AML-193 (cell line): Measurements from ENCODE around the gene ANAPC2.

Experiments used
- DNase-seq, 2 experiments: peaks; one replicate each; lab custom pipeline; 2025; lab: John Stamatoyannopoulos, UW

The ANAPC2 gene

DNA sequence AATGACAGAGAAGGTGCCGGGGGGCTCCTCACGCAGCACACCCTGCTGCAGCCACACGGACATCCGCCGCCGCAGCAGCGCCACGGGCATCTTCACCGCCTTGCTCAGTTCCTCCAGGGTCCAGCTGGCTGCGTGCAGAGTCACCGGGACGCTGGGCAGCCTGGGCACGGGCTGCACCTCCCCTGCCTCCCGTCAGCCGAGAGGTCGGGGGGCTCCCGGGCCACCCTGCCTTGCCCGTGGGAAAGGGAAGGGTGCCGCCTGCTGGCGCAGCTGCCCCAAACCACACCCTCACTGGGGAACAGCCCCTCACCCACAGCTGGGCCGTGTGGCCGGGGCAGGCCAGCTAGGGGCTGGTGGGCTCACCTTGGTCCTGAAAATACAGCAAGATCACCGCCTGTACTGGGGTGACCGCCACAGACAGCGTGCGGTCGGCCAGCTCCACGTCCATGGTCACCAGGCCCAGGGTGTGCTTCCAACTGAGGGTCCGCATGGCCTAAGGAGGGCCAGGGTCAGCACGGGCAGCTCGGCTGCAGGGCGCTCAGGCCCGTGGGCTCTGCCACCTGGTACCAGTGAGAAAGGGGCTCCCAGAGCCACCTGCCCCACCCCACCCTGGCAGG lies 12.9 kb downstream of the ANAPC2 start:
- no peak for DNase-seq

GRCh38 chr9:137174722-137175293 lies 13.6 kb downstream of the ANAPC2 start:
- DNase-seq, result no peak

- DNase-seq, result no peak
Observed at GRCh38 chr9:137173796-137174664, 14.3 kb downstream of the ANAPC2 start.

DNA sequence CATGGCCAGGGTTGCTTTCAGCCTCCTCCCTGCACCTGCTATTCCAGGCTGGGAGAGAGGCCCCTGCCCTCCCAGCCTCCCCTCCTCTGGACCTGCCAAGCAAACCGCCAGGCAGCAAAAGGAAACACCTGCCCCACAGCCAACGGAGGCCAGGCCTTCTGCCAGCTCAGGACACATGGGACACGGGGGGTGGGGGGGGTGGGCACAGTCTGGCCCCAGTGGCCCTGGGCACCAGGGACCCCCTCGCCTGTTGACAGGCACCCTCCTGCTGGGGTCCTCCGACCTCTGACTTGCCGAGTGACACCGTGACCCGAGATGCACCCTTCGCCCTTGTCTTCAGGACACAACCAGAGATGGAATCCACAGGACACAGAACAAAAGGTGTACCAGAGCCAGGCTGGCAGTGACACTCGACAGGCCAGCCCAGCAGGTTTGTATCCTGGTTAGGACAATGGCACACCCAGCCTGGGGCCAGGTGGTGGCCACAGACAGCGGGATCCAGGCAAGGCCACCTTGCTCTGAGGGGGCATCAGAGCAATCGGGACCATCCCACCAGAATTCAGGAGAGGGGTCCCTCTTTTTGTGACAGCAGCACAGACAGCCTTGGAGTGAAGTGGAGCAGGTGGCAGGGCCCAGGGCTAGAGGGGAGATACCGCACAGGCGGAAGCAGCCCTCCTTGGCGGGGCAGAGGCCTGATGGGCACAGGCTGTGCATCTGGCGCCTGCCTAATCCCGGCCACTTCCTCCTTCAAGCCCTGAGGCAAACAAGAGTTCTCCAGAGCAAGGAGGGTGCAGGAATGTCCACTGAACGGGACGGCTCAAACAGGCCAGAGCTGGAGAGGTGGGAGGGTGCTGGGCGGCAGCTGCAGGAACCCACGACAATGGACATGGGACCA lies 15.2 kb downstream of the ANAPC2 start:
- DNase-seq, result no peak

DNA sequence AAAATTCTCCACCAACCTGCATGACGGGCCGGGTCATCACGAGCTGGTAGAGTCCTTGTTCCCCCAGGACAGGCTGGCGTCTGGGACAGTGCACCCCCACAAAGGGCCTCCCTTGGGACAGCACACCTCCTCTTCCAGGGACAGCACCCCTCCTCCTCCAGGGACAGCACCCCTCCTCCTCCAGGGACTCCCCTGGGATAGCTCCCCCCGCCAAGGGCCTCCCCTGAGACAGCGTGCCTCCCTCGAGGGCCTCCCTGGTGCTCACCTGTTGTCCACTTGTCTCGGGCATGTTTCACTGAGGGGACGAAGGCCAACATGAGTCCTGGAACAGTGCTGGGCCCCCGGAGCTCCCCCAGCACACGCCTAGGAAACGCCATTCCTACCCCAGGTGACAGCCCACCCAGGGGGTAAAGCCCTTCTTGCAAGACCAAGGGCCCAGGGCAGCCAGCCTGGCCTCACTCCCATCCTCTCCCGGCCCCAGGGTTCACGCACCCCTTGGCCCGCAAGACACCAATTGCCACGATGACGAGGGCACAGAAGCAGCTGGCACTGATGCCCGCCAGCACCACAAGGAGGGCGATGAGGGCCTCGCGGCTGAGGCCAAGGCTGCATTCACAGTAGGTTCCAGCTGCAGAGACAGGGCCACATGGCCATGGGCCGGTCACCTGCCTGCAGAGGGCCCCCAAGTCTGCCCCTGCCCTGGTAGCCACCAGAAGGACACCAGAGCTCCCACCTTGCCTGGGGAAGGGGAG lies 17.0 kb downstream of the ANAPC2 start:
- DNase-seq, result no peak

- no peak for DNase-seq
Observed at GRCh38 chr9:137170486-137171148, 17.7 kb downstream of the ANAPC2 start.

GRCh38 chr9:137169896-137170358 lies 18.4 kb downstream of the ANAPC2 start, which contains the start of gene LRRC26:
TSS of gene LRRC26 (minus strand) at chr9:137170051. CDS start at chr9:137169943, 108 bp downstream.
- no peak for DNase-seq

DNA sequence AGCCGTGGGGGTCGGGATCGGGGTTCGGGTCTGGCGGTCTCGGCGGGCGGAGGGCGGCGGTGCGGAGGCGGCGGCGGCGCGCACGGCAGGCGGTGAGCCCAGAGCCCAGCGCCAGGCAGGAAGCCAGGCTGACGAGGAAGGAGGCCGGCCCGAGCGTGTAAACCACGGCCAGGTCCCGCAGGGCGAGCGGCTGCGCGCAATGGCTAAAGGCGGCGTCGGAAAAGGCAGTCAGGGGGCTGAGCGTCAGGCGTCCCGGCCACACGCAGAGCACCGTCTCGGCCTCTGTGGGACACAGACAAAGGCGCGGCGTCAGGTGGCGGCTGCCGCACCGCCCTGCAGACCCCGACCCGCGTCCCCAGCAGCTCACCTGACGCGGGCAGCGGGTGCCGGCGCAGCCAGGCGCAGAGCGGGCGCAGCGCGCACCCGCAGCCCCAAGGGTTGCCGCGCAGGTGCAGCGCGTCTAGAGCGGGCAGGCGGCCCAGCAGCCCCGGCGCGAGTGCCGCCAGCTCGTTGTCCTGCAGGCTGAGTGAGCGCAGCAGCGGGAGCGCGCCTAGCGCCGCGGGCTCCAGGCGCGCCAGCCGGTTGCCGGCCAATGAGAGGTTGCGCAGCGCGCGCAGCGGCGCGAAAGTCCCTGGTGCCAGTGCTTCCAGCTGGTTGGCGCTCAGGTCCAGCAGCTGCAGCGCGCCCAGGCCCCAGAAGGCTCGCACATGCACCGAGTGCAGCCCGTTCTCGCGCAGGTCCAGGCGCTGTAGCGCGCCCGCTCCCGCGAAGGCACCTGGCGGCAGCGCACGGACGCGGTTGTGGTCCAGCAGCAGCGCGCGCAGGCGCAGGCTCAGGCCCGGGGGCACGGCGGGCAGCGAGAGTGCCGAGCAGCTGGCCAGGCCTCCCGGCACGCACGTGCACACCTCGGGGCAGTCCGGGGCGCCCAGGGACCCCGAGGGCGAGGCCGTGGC lies 19.2 kb downstream of the ANAPC2 start:
- DNase-seq, result no peak

GRCh38 chr9:137168573-137168903 lies 19.8 kb downstream of the ANAPC2 start:
- DNase-seq, result no peak

- no peak for DNase-seq
Observed at GRCh38 chr9:137167747-137168572, 20.4 kb downstream of the ANAPC2 start.

DNA sequence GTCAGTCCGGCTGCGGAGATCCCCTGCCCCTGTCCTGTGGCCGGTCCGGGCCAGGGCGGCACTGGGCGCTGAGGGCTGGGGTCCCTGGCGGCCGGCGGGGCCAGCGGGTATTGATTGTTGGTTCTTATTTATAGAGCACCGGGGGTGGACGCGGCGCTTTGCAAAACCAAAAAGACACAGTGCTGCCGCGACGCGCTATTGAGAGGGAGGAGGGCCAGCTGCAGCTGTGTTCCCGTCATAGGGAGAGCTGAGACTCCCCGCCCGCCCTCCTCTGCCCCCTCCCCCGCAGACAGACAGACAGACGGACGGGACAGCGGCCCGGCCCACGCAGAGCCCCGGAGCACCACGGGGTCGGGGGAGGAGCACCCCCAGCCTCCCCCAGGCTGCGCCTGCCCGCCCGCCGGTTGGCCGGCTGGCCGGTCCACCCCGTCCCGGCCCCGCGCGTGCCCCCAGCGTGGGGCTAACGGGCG lies 21.0 kb downstream of the ANAPC2 start:
- DNase-seq, result no peak

DNA sequence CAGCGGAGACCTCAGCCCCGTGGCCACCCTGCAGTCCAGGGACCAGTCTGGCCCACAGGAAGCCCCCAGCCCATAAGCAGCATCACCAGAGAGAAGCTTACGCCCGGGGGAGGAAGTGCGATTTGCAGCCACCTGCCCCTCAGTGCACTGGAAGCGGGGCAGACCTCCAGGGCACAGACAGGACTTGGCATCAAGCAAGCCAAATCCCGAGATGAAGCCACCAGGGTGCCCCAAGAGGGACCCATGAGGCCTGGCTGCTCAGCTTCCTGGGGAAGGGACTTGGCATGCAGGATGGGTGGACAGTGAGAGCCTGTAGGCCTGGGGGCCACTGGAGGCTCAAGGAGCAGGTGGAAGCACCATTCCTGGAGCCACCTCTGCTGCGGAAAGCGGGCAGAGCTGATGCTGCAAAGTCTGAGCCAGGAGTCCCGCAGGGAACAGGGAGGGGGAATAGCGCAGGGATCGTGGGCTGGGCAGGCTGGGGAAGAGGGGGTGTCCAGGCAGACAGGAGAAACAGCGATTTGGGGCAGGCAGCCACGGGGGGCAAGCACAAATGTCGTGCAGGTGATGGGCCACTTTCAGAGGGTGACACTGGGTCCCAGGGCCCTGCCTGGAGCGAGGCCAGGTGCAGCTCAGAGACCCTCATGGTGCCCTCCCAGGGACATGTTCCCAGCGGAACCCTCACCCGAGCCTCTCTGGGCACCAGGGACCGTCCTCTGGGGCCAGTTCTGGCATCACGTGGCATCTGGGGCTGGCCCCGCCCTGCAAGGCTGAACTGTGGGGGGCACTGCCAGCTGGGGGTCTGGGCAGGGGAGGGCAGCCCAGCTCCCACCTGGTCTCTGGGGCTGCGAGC lies 21.8 kb downstream of the ANAPC2 start:
- DNase-seq, result no peak

GRCh38 chr9:137165250-137165836 lies 23.0 kb downstream of the ANAPC2 start:
- no peak for DNase-seq

GRCh38 chr9:137164370-137165249 lies 23.8 kb downstream of the ANAPC2 start:
- DNase-seq, result no peak

DNA sequence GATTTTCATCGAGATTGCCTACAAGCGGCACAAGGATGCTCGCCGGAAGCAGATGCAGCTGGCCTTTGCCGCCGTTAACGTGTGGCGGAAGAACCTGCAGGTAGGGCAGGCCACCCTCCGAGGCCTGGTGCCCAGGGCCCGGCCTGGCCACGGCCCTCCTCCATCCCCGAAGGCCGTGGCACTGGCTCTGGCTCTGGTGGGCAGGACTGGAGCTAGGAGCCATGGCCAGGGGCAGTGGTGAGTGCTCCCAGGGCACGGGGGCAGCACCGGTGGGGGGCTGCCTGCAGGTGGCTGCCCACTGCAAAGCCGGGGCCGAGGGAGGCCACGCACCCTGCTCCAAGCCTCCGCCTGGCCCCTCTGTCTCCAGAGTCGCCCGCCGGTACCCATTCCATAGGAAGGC lies 24.6 kb downstream of the ANAPC2 start:
- DNase-seq, result no peak

DNA sequence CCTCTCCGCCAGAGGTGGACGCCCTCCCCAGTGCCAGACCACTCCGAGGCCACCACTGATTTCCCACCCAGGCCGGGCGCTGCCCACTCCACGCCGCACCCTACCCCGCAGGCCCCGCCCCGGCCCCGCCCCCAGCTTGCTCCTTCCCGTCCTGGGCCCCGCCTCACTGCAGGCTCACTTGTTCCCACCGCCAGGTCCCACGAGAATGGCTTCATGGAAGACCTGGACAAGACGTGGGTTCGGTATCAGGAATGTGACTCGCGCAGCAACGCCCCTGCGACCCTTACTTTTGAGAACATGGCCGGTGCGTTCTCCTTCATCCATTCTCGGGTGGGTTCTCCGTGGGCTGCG lies 25.0 kb downstream of the ANAPC2 start:
- DNase-seq, result no peak
